A172 (cell line): ENCODE results near the gene MDH1. TPM values are rescaled to one million over a fixed set of nuclear protein-coding genes. Genes with fewer than 3 reads are reported as not detected.
"Not testable (repeated sequence)": the region's sequence is repeated elsewhere in the genome, so short reads cannot be mapped to it uniquely, and the experiment has no call there.

Source experiments
- DNase-seq: peaks from one replicate; pipeline ENCODE4 v3.0.0-alpha.2; 2015; ENCODE audit warnings: low spot score
- total RNA-seq: library from RNA; depleted of rRNA; stranded (reverse); fragments of >200 nt; shearing (Covaris generic); gene quantifications from 2 replicates; pipeline ENCODE4 v1.2.3, GENCODE V29; 2014

The MDH1 gene
- total RNA-seq, 1 experiment from 2014 or later = 440 TPM

- peak; percentile 23 for DNase-seq
Measured at GRCh38 chr2:63589148-63589958, 590 bp downstream of the MDH1 start.

- no peak for DNase-seq
Measured at GRCh38 chr2:63590626-63591408, 2.1 kb downstream of the MDH1 start.

- no peak for DNase-seq
Measured at GRCh38 chr2:63591566-63592175, 2.9 kb downstream of the MDH1 start.

- no peak for DNase-seq
Measured at GRCh38 chr2:63594660-63595059, 5.9 kb downstream of the MDH1 start.

GRCh38 chr2:63596401-63596883, 7.7 kb downstream of the MDH1 start:
- DNase-seq = no peak

- no peak for DNase-seq
Measured at GRCh38 chr2:63598981-63599380, 10.2 kb downstream of the MDH1 start.

GRCh38 chr2:63600881-63601460, 12.2 kb downstream of the MDH1 start:
- DNase-seq = no peak

- no peak for DNase-seq
Measured at GRCh38 chr2:63604666-63605065, 15.9 kb downstream of the MDH1 start.

- DNase-seq = not testable (repeated sequence)
Measured at GRCh38 chr2:63608865-63609264, 20.1 kb downstream of the MDH1 start.

GRCh38 chr2:63610525-63610924, 21.8 kb downstream of the MDH1 start:
- no peak for DNase-seq

GRCh38 chr2:63613391-63613901, 24.7 kb downstream of the MDH1 start:
- peak; percentile 45 for DNase-seq

- DNase-seq = peak; percentile 91
Measured at GRCh38 chr2:63614448-63614968, 25.7 kb downstream of the MDH1 start.

GRCh38 chr2:63614983-63615945, 26.5 kb downstream of the MDH1 start:
- peak; percentile 84 for DNase-seq

- DNase-seq = no peak
Measured at GRCh38 chr2:63617366-63617765, 28.6 kb downstream of the MDH1 start.

GRCh38 chr2:63619328-63619727, 30.6 kb downstream of the MDH1 start:
- no peak for DNase-seq

GRCh38 chr2:63622751-63623150, 34.0 kb downstream of the MDH1 start:
- no peak for DNase-seq

- DNase-seq = not testable (repeated sequence)
Measured at GRCh38 chr2:63623763-63624162, 35.0 kb downstream of the MDH1 start.

GRCh38 chr2:63627866-63628265, 39.1 kb downstream of the MDH1 start:
- no peak for DNase-seq

GRCh38 chr2:63628403-63628942, 39.7 kb downstream of the MDH1 start:
- DNase-seq = no peak

GRCh38 chr2:63631501-63631900, 42.7 kb downstream of the MDH1 start:
- DNase-seq = no peak
